HAP-1 (cell line): ENCODE results near the gene NPL.

Experiments used
- DNase-seq, 2 experiments: peaks; one replicate each; pipeline ENCODE4 v3.0.0-alpha.2; 2016 to 2020; ENCODE audit warnings: low spot score in 2 of 2
- H3K27me3 ChIP-seq: fragments of 250-450 bp; sonication (Bioruptor Pico); 2 replicates; pipeline ENCODE4 v1.5.1; 2020; ENCODE audit warnings: low read depth, mild to moderate bottlenecking, moderate library complexity
- H3K36me3 ChIP-seq: fragments of 250-450 bp; sonication (Bioruptor Pico); replicated peaks from 2 replicates; pipeline ENCODE4 v1.5.1; 2020; ENCODE audit warnings: mild to moderate bottlenecking
- H3K4me1 ChIP-seq: fragments of 250-450 bp; sonication (Bioruptor Pico); 2 replicates; pipeline ENCODE4 v1.5.1; 2020; ENCODE audit warnings: mild to moderate bottlenecking
- H3K4me3 ChIP-seq: fragments of 250-450 bp; sonication (Bioruptor Pico); 2 replicates; pipeline ENCODE4 v1.5.1; 2020; ENCODE audit warnings: mild to moderate bottlenecking, moderate library complexity
- H3K9me3 ChIP-seq: fragments of 250-450 bp; sonication (Bioruptor Pico); 2 replicates; pipeline ENCODE4 v1.5.1; 2020; ENCODE audit warnings: mild to moderate bottlenecking, moderate library complexity
- in situ Hi-C: fragments of 300-500 bp; cut with MboI; formaldehyde crosslinking; loops from 3 replicates; pipeline ENCODE4 v1.14.3; 2020; ENCODE audit warnings: low sequenced_read_pairs, inconsistent platforms, mixed read lengths

Gene NPL

GRCh38 chr1:182877331-182877730 lies 87.8 kb downstream of the NPL start:
- no peaks in the 10 kb centered on the region for H3K9me3 ChIP-seq
- no peak overlapping the region for H3K4me3 ChIP-seq
- H3K27me3 ChIP-seq, result no peaks in the 10 kb centered on the region
- H3K4me1 ChIP-seq, result no peaks in the 10 kb centered on the region
- in situ Hi-C loops, result no loop called here
- no peak for DNase-seq
- peaks cover 100% of the 10 kb centered on the region for H3K36me3 ChIP-seq

DNA sequence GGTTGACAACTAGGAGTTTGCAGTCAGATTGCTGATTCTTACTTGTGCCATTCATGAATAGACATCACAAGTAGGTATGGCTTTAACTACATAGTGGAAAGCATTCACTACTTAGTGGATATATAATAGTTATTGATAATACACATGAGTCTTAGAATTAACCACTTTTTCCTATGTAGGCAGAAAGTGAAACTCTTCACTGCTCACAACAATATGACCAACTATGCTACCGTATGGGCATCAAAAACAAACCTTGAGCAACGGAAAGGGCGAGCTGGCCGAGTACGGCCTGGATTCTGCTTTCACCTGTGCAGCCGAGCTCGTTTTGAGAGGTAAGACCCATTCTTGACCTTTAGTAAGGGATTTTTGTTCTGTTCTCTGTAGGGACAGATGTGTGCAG lies 88.3 kb downstream of the NPL start:
- DNase-seq, result no peak
- in situ Hi-C loops, result no loop called here
- peaks cover 100% of the 10 kb centered on the region for H3K36me3 ChIP-seq
- H3K4me3 ChIP-seq, result no peak overlapping the region
- no peaks in the 10 kb centered on the region for H3K4me1 ChIP-seq
- no peaks in the 10 kb centered on the region for H3K9me3 ChIP-seq
- H3K27me3 ChIP-seq, result no peaks in the 10 kb centered on the region
